GM18502 (cell line): ENCODE results near the gene VANGL2.
"Not testable (repeated sequence)": the region's sequence is repeated elsewhere in the genome, so short reads cannot be mapped to it uniquely, and the experiment has no call there.

Experiments used
- ATAC-seq: cut with Tn5 transposase; IDR thresholded peaks from one replicate; pipeline ENCODE4 v1.9.1; 2021; ENCODE audit warnings: mild to moderate bottlenecking; ENCODE audit not compliant: unreplicated experiment, poor library complexity

Gene VANGL2

GRCh38 chr1:160369087-160369486, 31.3 kb upstream of the VANGL2 start:
- ATAC-seq, result no peak

GRCh38 chr1:160370561-160371345, 29.6 kb upstream of the VANGL2 start:
- no peak for ATAC-seq

GRCh38 chr1:160371346-160371631, 29.1 kb upstream of the VANGL2 start:
- no peak for ATAC-seq

GRCh38 chr1:160371756-160372155, 28.6 kb upstream of the VANGL2 start:
- ATAC-seq, result no peak

- ATAC-seq, result no peak
Measured at GRCh38 chr1:160373696-160374095, 26.7 kb upstream of the VANGL2 start.

- ATAC-seq, result no peak
Measured at GRCh38 chr1:160374306-160375110, 25.9 kb upstream of the VANGL2 start.

GRCh38 chr1:160375788-160376524, 24.4 kb upstream of the VANGL2 start:
- ATAC-seq, result peak; percentile 66

- peak; percentile 70 for ATAC-seq
Measured at GRCh38 chr1:160376525-160377131, 23.7 kb upstream of the VANGL2 start.

GRCh38 chr1:160377585-160378206, 22.7 kb upstream of the VANGL2 start:
- ATAC-seq, result no peak

GRCh38 chr1:160384812-160385211, 15.6 kb upstream of the VANGL2 start:
- ATAC-seq, result not testable (repeated sequence)

GRCh38 chr1:160388406-160388805, 12.0 kb upstream of the VANGL2 start:
- ATAC-seq, result not testable (repeated sequence)

GRCh38 chr1:160394673-160395072, 5.7 kb upstream of the VANGL2 start:
- no peak for ATAC-seq

GRCh38 chr1:160397651-160398050, 2.7 kb upstream of the VANGL2 start:
- no peak for ATAC-seq

GRCh38 chr1:160398823-160399222, 1.5 kb upstream of the VANGL2 start:
- no peak for ATAC-seq

GRCh38 chr1:160399544-160400222, 681 bp upstream of the VANGL2 start:
- no peak for ATAC-seq

- ATAC-seq, result no peak
Measured at GRCh38 chr1:160400646-160401486, 502 bp downstream of the VANGL2 start.

GRCh38 chr1:160401487-160401805, 1.1 kb downstream of the VANGL2 start:
- ATAC-seq, result no peak

- no peak for ATAC-seq
Measured at GRCh38 chr1:160402001-160402795, 1.8 kb downstream of the VANGL2 start.
